Measurements from ENCODE around the gene CMSS1. TPM values are rescaled to one million over a fixed set of nuclear protein-coding genes. Genes with fewer than 3 reads are reported as not detected.

Gene CMSS1
- total RNA-seq, 1 donor from 2014 or later: 28.4 TPM

GRCh38 chr3:100072326-100073048 is 254.8 kb downstream of the CMSS1 start:
- TF ChIP-seq, protein P1, sequence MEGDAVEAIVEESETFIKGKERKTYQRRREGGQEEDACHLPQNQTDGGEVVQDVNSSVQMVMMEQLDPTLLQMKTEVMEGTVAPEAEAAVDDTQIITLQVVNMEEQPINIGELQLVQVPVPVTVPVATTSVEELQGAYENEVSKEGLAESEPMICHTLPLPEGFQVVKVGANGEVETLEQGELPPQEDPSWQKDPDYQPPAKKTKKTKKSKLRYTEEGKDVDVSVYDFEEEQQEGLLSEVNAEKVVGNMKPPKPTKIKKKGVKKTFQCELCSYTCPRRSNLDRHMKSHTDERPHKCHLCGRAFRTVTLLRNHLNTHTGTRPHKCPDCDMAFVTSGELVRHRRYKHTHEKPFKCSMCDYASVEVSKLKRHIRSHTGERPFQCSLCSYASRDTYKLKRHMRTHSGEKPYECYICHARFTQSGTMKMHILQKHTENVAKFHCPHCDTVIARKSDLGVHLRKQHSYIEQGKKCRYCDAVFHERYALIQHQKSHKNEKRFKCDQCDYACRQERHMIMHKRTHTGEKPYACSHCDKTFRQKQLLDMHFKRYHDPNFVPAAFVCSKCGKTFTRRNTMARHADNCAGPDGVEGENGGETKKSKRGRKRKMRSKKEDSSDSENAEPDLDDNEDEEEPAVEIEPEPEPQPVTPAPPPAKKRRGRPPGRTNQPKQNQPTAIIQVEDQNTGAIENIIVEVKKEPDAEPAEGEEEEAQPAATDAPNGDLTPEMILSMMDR (conservative IDR thresholded peaks at IDR 0.05; ENCODE audit: low read depth, low read length): no peak
- DNase-seq (ENCODE audit: low read depth): no peak
- H3K4me3 ChIP-seq (ENCODE audit: low read depth, low read length): no peak overlapping the region

DNA sequence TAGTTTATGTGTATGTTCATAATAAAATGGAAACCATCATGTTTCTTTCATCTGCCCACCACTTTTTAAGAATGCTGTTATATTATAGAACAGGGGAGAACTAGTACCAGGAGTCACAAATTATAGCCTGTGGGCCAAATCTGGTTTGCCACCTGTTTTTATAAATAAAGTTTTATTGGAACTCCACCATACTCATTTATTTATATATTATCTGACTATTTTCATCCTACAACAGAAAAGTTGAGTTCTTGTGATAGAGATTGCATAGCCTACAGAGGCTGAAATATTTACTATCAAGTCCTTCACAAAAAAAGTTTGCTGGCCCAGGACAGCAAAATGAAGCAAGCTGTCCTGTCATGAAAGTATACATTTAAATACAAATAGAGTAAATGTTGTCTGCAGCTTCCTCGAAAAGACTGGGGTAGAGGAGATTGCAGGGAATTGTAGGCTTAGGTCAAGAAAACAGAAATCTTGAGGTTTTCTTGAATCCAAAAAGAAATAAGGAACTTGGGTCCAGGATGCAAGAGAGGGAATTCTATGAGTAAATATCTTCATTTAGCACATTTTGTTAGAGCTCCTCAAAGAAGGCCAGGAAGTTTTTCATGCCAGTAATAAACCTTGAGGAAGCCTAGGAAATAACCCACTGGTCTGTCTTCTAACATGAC is 255.5 kb downstream of the CMSS1 start:
- DNase-seq (ENCODE audit: low read depth): no peak
- H3K4me3 ChIP-seq (ENCODE audit: low read depth, low read length): no peak overlapping the region
- TF ChIP-seq, protein P1 (conservative IDR thresholded peaks at IDR 0.05; ENCODE audit: low read depth, low read length): no peak

GRCh38 chr3:100073714-100074307 is 256.1 kb downstream of the CMSS1 start:
- DNase-seq (ENCODE audit: low read depth): no peak
- TF ChIP-seq, protein P1 (conservative IDR thresholded peaks at IDR 0.05; ENCODE audit: low read depth, low read length): no peak
- H3K4me3 ChIP-seq (ENCODE audit: low read depth, low read length): no peak overlapping the region

GRCh38 chr3:100075196-100075595 is 257.5 kb downstream of the CMSS1 start:
- no peak for DNase-seq (ENCODE audit: low read depth)
- TF ChIP-seq, protein P1 (conservative IDR thresholded peaks at IDR 0.05; ENCODE audit: low read depth, low read length): no peak
- no peak overlapping the region for H3K4me3 ChIP-seq (ENCODE audit: low read depth, low read length)

DNA sequence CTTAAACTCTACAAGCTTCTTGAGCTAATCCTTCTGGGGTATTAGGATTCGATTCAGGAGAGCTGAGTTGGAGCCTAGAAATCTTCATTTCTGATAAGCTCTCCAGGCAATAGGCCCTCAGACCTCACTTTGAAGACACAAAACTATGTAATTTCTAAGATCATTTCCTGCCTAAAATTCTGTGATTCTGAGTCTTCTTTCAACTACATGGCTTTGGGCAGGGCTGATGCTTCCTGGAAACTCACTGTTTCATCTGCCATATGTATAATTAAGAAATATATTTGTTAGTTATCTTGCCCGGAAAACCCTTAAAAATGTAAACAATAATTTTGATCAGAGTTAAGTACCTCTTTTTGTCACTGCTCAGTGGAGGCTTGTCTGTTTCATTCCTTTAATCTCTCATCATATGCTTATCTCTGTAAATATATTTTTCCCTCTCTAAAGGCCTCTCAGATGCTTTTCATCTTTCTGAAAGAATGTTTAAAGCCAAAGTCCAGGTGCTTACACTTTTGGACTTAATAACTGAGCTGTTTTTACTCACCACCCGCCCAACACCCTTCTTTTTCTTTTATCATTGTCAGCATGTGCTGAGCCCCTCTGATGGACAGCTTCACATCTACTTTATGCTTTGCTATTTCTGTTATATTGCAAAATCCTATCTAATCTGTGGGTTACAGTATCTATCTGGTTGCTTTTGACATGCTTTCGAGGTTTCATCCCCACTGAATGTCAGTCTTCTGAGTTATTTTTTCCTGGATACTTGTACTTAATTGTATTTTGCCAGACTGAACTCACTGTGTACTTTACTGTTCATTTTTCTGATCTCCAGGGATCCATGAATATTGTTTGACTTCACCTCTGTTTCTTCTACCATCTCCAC is 258.4 kb downstream of the CMSS1 start:
- DNase-seq (ENCODE audit: low read depth): no peak
- no peak overlapping the region for H3K4me3 ChIP-seq (ENCODE audit: low read depth, low read length)
- TF ChIP-seq, protein P1 (conservative IDR thresholded peaks at IDR 0.05; ENCODE audit: low read depth, low read length): no peak

DNA sequence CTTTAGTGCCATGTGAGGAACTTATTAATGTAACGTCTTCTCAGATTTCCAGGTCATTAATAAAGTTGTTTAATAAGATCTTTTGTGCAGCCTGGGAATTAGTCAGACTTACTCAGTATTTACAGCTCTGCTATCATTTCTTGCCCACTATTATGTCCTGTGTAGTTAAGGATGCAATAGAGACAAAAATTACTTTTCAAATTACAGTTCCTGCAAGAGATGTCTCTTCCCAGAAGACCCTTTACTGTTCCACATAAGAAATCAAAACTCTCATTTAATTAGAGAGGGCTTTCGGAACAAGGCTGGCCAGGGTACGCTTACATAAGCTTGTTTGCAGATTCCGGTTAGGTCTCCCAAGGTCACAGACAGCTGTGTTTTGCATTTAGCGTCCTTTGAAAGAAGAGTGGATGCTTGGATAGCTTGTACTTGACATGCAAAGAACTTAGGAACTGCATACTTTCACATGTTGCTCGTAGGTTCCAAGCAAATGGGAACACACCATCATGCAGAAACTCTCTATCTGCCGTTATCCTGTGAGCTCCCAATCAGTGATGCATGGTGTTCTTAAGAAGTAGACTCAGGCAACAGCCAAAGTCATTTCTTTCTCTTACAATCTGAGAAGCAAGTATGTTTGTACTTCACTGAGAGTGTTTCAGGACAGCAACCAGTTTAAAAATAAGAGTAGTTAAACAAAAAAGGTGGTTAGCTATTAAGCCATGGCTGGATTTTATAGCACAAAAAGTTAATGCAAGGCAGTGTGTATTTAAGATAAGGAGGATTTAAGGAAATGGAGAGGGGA is 259.3 kb downstream of the CMSS1 start:
- no peak overlapping the region for H3K4me3 ChIP-seq (ENCODE audit: low read depth, low read length)
- TF ChIP-seq, protein P1 (conservative IDR thresholded peaks at IDR 0.05; ENCODE audit: low read depth, low read length): no peak
- DNase-seq (ENCODE audit: low read depth): no peak

Data from epithelial cell of proximal tubule (primary cell).